IMR-90 (cell line): ENCODE results near the gene PYGO2. TPM values are rescaled to one million over a fixed set of nuclear protein-coding genes. Genes with fewer than 3 reads are reported as not detected.

Source experiments
- ATAC-seq: fragments of 200-7000 bp; cut with Tn5 transposase; 2 replicates; pipeline ENCODE4 v1.9.1; 2020; ENCODE audit warnings: low read depth, mild to moderate bottlenecking, moderate library complexity
- BruUV-seq: library from RNA; stranded (reverse); fragments of 400-500 nt; replicated peaks from 2 replicates; lab custom pipeline; 2021; lab: Mats Ljungman, UMichigan
- CTCF ChIA-PET: fragments of 300-600 bp; formaldehyde crosslinking; extraction: SDS; loops from one replicate; lab custom pipeline; 2021; ENCODE audit warnings: antibody characterized with exemption; lab: Yijun Ruan, JAX
- POLR2A ChIA-PET: fragments of 300-600 bp; sonication (Branson Sonifier 250); formaldehyde crosslinking; loops from one replicate; lab custom pipeline; 2022; ENCODE audit warnings: antibody characterized with exemption; ENCODE audit not compliant: unreplicated experiment; lab: Charles Lee
- DNase-seq: peaks from one replicate; pipeline ENCODE4 v3.0.0; 2013
- H2AFZ ChIP-seq: replicated peaks from 2 replicates; pipeline ENCODE3; 2013; ENCODE audit warnings: low read length, mild to moderate bottlenecking; ENCODE audit not compliant: poor library complexity
- H2AK5ac ChIP-seq: 2 replicates; pipeline ENCODE4 v1.6.1; 2013; ENCODE audit warnings: low read depth, low read length, inconsistent platforms
- H2AK9ac ChIP-seq: replicated peaks from 2 replicates; pipeline ENCODE3; 2013; ENCODE audit warnings: mild to moderate bottlenecking, low read depth, low read length, moderate library complexity; ENCODE audit not compliant: poor library complexity
- H2BK120ac ChIP-seq: 2 replicates; pipeline ENCODE4 v1.6.1; 2013; ENCODE audit warnings: low read depth, low read length, inconsistent platforms
- H2BK15ac ChIP-seq: 3 replicates; pipeline ENCODE4 v1.6.1; 2013; ENCODE audit warnings: low read depth, low read length, inconsistent platforms
- H2BK20ac ChIP-seq: 2 replicates; pipeline ENCODE4 v1.6.1; 2013; ENCODE audit warnings: low read depth, mild to moderate bottlenecking, inconsistent platforms, low read length, moderate library complexity
- H2BK5ac ChIP-seq: 2 replicates; pipeline ENCODE4 v1.6.1; 2013; ENCODE audit warnings: mild to moderate bottlenecking, low read depth, low read length, inconsistent platforms; ENCODE audit not compliant: poor library complexity, severe bottlenecking
- H3K14ac ChIP-seq: replicated peaks from 2 replicates; pipeline ENCODE4 v1.6.1; 2013; ENCODE audit warnings: low read depth, low read length, inconsistent platforms
- H3K18ac ChIP-seq: 2 replicates; pipeline ENCODE4 v1.6.1; 2013; ENCODE audit warnings: low read depth, low read length, control low read depth
- H3K23ac ChIP-seq: 2 replicates; pipeline ENCODE4 v1.6.1; 2013; ENCODE audit warnings: low read depth, low read length, inconsistent platforms
- H3K27ac ChIP-seq: 2 replicates; pipeline ENCODE4 v1.5.1; 2013; ENCODE audit warnings: mild to moderate bottlenecking, control low read depth, low read length; ENCODE audit not compliant: insufficient read depth
- H3K27me3 ChIP-seq: 2 replicates; pipeline ENCODE4 v1.6.1; 2013; ENCODE audit warnings: low read length; ENCODE audit not compliant: control insufficient read depth, insufficient read depth
- H3K36me3 ChIP-seq: 2 replicates; pipeline ENCODE4 v1.6.1; 2013; ENCODE audit warnings: low read length, mixed read lengths; ENCODE audit not compliant: control insufficient read depth, insufficient read depth
- H3K4ac ChIP-seq: 2 replicates; pipeline ENCODE4 v1.6.1; 2013; ENCODE audit warnings: low read depth, low read length, inconsistent platforms
- H3K4me1 ChIP-seq: 2 replicates; pipeline ENCODE4 v1.6.1; 2013; ENCODE audit warnings: low read length, mixed read lengths; ENCODE audit not compliant: control insufficient read depth, insufficient read depth
- H3K4me2 ChIP-seq: 2 replicates; pipeline ENCODE4 v1.6.1; 2013; ENCODE audit warnings: low read depth, mild to moderate bottlenecking, control low read depth, low read length, moderate library complexity
- H3K4me3 ChIP-seq: 2 replicates; pipeline ENCODE4 v1.5.1; 2013; ENCODE audit warnings: low read depth, mild to moderate bottlenecking, control low read depth, low read length, moderate library complexity; ENCODE audit not compliant: insufficient read depth
- H3K56ac ChIP-seq: 2 replicates; pipeline ENCODE4 v1.6.1; 2013; ENCODE audit warnings: low read length, inconsistent platforms; ENCODE audit not compliant: insufficient read depth; ENCODE audit errors: extremely low read depth
- H3K79me1 ChIP-seq, 2 experiments: 2 replicates each; pipeline ENCODE4 v1.6.1; 2013; ENCODE audit warnings: low read length in 2 of 2, inconsistent platforms in 1 of 2, low read depth in 1 of 2
- H3K9ac ChIP-seq: 2 replicates; pipeline ENCODE4 v1.6.1; 2013; ENCODE audit warnings: low read depth, low read length, control low read depth
- H3K9me1 ChIP-seq: 2 replicates; pipeline ENCODE4 v1.6.1; 2013; ENCODE audit warnings: low read length, inconsistent platforms; ENCODE audit not compliant: insufficient read depth
- H3K9me3 ChIP-seq: 2 replicates; pipeline ENCODE4 v1.6.1; 2013; ENCODE audit warnings: low read length; ENCODE audit not compliant: control insufficient read depth, insufficient read depth
- H4K20me1 ChIP-seq: 2 replicates; pipeline ENCODE4 v1.6.1; 2013; ENCODE audit warnings: low read length, inconsistent platforms; ENCODE audit not compliant: insufficient read depth
- H4K5ac ChIP-seq: 2 replicates; pipeline ENCODE4 v1.6.1; 2013; ENCODE audit warnings: mild to moderate bottlenecking, low read depth, low read length, control low read depth
- H4K8ac ChIP-seq, 2 experiments: 2 replicates each; pipeline ENCODE4 v1.6.1; 2013; ENCODE audit warnings: low read depth in 2 of 2, low read length in 2 of 2, control low read depth in 1 of 2, inconsistent platforms in 1 of 2
- H4K91ac ChIP-seq: 2 replicates; pipeline ENCODE4 v1.6.1; 2013; ENCODE audit warnings: low read depth, low read length, inconsistent platforms; ENCODE audit not compliant: insufficient read depth
- CHD1 ChIP-seq: IDR thresholded peaks from 2 replicates; pipeline ENCODE4 v1.6.1; 2012; ENCODE audit warnings: low read depth, low read length, improper control_type of control experiment
- MAFK ChIP-seq: IDR thresholded peaks from 2 replicates; pipeline ENCODE4 v1.6.1; 2012; ENCODE audit warnings: low read depth, low read length, improper control_type of control experiment
- MAZ ChIP-seq: IDR thresholded peaks from 2 replicates; pipeline ENCODE4 v1.6.1; 2012; ENCODE audit warnings: low read depth, mild to moderate bottlenecking, low read length, improper control_type of control experiment, moderate library complexity, borderline replicate concordance
- NFE2L2 ChIP-seq: fragments of 150-350 bp; IDR thresholded peaks from 2 replicates; pipeline ENCODE4 v1.6.1; 2016; ENCODE audit warnings: low read depth, mild to moderate bottlenecking, low read length
- WGBS, 2 experiments: methylation state at CpG; one replicate each; pipeline versions ENCODE4 v1.1.5 to v1.1.7; 2013; ENCODE audit warnings: missing lambda C conversion rate in 2 of 2; ENCODE audit not compliant: insufficient read length in 1 of 2; ENCODE audit errors: extremely low coverage in 2 of 2; 5-methylcytosine and 5-hydroxymethylcytosine counted together
- dilution Hi-C: fragments of 300-500 bp; cut with HindIII; formaldehyde crosslinking; loops from one replicate; pipeline ENCODE4 v1.14.3; 2018; ENCODE audit warnings: low sequenced_read_pairs; ENCODE audit not compliant: unreplicated experiment
- in situ Hi-C: fragments of 300-500 bp; cut with MboI; formaldehyde crosslinking; loops from 3 replicates; pipeline ENCODE4 v1.14.3; 2019; ENCODE audit warnings: low sequenced_read_pairs, inconsistent platforms, mixed read lengths
- intact Hi-C: fragments of 100-400 bp; cut with micrococcal nuclease; formaldehyde crosslinking; loops from 2 replicates; pipeline ENCODE4 v1.10.0; 2022
- polyA plus RNA-seq, 3 experiments: library from polyadenylated mRNA; depleted of rRNA; stranded (reverse); fragments of >200 nt; gene quantifications; 2 replicates each; pipeline ENCODE4 v1.2.3, GENCODE V29; 2012; ENCODE audit warnings: low replicate concordance in 1 of 3
- total RNA-seq: library from RNA; depleted of rRNA; stranded (reverse); fragments of >200 nt; gene quantifications from 2 replicates; pipeline ENCODE4 v1.2.3, GENCODE V29; 2012
- TF ChIP-seq, protein P1 (sequence below): fragments of 150-350 bp; IDR thresholded peaks from 2 replicates; pipeline ENCODE4 v1.6.1; 2016; ENCODE audit warnings: low read depth, mild to moderate bottlenecking, low read length, moderate library complexity, borderline replicate concordance
- TF ChIP-seq, protein P2 (sequence below): conservative IDR thresholded peaks from 2 replicates; pipeline ENCODE4 v1.5.1; 2012; ENCODE audit warnings: mild to moderate bottlenecking, low read depth, low read length, improper control_type of control experiment

Gene PYGO2
- total and polyA plus RNA-seq, 2 of the 4 experiments (the other 2 are of a cell fraction): 5.4 to 14.8 TPM

DNA sequence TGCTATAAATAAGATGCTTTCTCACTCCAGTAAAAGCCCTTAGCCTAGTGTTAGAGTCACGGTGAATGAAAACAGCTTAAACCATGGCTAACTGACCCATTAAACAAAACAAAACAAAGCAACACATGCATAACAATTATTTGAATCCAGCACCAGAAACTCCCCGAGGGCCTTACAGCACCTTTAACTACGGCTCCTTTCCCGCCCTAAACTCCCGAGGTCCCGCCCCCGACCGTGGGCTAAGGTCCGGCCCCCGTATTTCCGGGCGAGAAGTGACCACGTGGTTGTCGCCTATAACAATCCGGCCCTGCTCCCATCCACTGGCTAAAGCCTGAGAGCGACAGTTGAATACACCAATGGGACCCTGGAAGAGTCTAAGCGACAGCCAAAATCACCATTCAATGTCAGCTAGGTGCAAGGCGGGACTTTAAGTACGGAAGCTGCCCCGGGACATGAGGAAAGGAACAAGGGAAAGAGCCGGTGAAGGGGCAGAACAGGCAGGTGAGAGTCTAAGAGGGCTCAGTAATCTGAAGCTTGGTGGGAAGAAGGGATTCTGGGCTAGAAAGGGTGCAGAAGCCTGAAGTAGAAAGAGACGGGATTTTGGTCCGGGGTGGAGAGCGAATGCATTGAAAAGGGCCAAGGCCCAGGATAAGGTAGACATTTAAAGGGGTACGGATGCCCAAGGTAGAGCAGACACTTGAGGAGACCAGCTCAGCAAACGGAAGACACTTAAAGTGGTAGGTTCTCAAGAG is 21.5 kb upstream of the PYGO2 start, which contains the start of gene FLAD1 (continued):
- TF ChIP-seq, protein P1, sequence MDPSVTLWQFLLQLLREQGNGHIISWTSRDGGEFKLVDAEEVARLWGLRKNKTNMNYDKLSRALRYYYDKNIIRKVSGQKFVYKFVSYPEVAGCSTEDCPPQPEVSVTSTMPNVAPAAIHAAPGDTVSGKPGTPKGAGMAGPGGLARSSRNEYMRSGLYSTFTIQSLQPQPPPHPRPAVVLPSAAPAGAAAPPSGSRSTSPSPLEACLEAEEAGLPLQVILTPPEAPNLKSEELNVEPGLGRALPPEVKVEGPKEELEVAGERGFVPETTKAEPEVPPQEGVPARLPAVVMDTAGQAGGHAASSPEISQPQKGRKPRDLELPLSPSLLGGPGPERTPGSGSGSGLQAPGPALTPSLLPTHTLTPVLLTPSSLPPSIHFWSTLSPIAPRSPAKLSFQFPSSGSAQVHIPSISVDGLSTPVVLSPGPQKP: no peak

DNA sequence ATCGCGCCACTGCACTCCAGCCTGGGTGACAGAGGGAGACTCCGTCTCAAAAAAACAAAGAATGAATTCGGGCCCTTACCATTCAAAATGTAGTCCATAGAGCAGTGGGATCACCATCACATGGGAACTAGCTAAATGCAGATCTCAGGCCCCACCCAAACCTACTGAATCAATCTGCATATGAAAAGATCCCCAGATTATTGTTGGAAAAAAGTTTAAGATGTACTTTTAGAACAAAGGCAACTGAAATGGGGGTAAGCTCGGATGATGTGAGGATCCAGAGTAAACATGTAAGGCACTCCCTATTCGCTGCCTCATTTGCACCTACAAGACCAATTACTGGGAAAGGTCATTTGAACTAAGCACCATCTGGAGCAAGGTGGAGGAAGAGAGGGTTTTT is 20.8 kb upstream of the PYGO2 start:
- no peak overlapping the region for H3K23ac ChIP-seq
- ChIA-PET CTCF (interaction anchor here (1.8 kb wide), 1 partner anchor 11 kb away, joined by 5 read pairs; the partner anchor contains the start of gene SHC1), POLR2A (no interaction called here)
- no peak overlapping the region for H2BK120ac ChIP-seq
- TF ChIP-seq, protein P2, sequence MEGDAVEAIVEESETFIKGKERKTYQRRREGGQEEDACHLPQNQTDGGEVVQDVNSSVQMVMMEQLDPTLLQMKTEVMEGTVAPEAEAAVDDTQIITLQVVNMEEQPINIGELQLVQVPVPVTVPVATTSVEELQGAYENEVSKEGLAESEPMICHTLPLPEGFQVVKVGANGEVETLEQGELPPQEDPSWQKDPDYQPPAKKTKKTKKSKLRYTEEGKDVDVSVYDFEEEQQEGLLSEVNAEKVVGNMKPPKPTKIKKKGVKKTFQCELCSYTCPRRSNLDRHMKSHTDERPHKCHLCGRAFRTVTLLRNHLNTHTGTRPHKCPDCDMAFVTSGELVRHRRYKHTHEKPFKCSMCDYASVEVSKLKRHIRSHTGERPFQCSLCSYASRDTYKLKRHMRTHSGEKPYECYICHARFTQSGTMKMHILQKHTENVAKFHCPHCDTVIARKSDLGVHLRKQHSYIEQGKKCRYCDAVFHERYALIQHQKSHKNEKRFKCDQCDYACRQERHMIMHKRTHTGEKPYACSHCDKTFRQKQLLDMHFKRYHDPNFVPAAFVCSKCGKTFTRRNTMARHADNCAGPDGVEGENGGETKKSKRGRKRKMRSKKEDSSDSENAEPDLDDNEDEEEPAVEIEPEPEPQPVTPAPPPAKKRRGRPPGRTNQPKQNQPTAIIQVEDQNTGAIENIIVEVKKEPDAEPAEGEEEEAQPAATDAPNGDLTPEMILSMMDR: no peak
- TF ChIP-seq MAZ (no peak), NFE2L2 (no peak), CHD1 (no peak), MAFK (no peak)
- TF ChIP-seq, protein P1: no peak
- peaks cover 9 to 44% of the 10 kb centered on the region in 2 experiments; a peak in 3 of 4 replicates for H3K79me1 ChIP-seq
- no peak overlapping the region for H2AFZ ChIP-seq
- H2BK5ac ChIP-seq: no peak overlapping the region
- H3K14ac ChIP-seq: no peak overlapping the region
- H3K9me1 ChIP-seq: no peaks in the 10 kb centered on the region
- intact Hi-C loops: no loop called here
- no peak overlapping the region for H4K91ac ChIP-seq
- DNase-seq (no peak), ATAC-seq (no peak)
- H3K18ac ChIP-seq: no peak overlapping the region
- peak overlapping the region; percentile 87; the same call in 1 of the 2 replicates for H3K4me2 ChIP-seq
- H3K56ac ChIP-seq: no peak overlapping the region
- no peaks in the 10 kb centered on the region for H3K27me3 ChIP-seq
- in situ Hi-C loops: no loop called here
- 0 out of 2 replicates have a peak overlapping the region, but pooled peaks have one; percentile 57 for H2AK5ac ChIP-seq
- H3K36me3 ChIP-seq: peaks cover under 1% of the 10 kb centered on the region; the same call in 1 of the 2 replicates
- H2BK15ac ChIP-seq: no peak overlapping the region; the same call in 2 of the 3 replicates
- H2BK20ac ChIP-seq: no peak overlapping the region
- H3K27ac ChIP-seq: no peak overlapping the region
- no TSS peak for BruUV-seq
- peaks cover 3% of the 10 kb centered on the region for H3K4me1 ChIP-seq
- H3K4ac ChIP-seq: no peak overlapping the region
- peak overlapping the region; percentile 53; the same call in 1 of the 2 replicates for H3K4me3 ChIP-seq
- no peak overlapping the region for H2AK9ac ChIP-seq
- H4K8ac ChIP-seq: peak overlapping the region; percentile 65 to 85
- dilution Hi-C loops: no loop called here
- no CpG with 5 or more reads among the region's 6 CpGs for WGBS, 2 experiments
- H4K20me1 ChIP-seq: no peaks in the 10 kb centered on the region
- H3K9me3 ChIP-seq: no peaks in the 10 kb centered on the region
- peak overlapping the region; percentile 61; the same call in 1 of the 2 replicates for H3K9ac ChIP-seq
- H4K5ac ChIP-seq: no peak overlapping the region
